Measurements from ENCODE around the gene TREM2.
"Not testable (repeated sequence)": the region's sequence is repeated elsewhere in the genome, so short reads cannot be mapped to it uniquely, and the experiment has no call there.

The TREM2 gene

DNA sequence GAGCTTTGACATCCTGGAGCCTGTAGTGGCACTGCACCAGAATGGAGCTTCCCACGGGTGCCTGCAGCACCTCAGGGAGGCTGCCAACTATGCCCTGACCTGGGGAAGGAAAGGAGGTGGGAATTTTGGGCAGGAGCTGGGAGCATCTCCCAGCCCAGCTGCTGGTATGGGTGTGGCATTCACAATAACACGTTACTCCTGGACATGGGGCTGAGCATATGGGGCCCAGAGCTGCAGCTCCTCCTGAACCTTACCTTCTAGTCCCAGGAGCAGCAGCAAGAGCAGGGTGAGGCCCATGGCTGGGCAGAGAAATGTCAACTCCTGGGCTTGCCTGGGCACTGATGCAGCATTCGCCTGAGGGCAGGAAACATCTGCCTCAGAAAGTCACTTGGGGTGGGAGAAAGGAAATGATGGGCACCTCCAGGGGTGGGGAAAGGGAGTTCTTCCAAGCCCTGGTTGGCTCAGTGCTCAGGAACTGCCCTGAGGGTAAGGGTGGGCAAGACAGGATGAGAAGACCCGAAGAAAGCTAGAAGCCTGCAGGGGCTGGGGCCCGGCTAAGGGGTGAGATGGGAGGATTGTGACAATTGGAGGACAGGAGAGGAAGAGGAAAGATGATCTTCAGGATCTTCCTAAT, 8.8 kb downstream of the TREM2 start, which contains the start of gene TREML1:
TREML1 (minus strand) TSS at position 356 of the 634 bp plus-strand sequence; CDS start at position 297, 59 bp downstream.
- DNase-seq: no peak

GRCh38 chr6:41153451-41153850, 9.5 kb downstream of the TREM2 start:
- DNase-seq: no peak

- DNase-seq: no peak
These were observed 12.2 kb downstream of the TREM2 start for GRCh38 chr6:41150671-41151070.

- no peak for DNase-seq
These were observed 15.0 kb downstream of the TREM2 start for GRCh38 chr6:41147917-41148316.

GRCh38 chr6:41136911-41137310, 26.0 kb downstream of the TREM2 start:
- DNase-seq: no peak

DNA sequence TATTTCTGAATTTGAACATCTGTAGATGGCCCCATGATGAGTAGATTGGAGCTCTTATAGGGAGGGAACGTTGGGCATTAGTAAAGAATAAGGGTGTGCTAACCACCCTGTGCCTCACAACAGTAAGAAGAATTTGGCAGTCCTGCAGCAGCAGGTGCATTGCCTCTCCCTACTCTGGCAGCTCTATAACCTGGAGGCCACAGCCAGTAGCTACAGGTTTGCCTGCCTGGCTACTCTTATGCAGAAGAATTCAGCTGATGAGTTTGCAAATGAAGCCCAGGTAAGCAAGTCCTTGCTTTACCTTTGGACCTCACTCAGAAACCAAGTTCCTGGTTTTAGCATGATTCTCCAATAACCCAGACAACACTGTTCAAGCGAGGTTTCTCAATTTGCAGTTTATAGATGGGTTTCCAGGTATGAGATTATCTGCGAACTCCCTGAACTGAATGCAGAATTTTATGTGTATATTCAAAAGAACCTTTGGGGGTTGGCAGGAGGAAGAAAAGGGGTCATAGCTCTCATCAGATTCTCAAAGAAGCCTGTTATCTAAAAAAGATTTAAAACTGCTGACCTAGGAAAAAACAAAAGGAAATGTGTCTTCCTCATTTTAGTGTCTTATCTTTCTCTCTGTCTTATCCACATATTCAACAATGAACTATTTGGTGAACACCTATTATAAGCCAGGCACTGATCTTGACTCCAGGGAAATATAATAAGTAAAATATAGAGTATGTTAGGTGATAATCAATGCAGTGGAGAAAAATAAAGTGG, 27.7 kb downstream of the TREM2 start:
- no peak for DNase-seq

DNA sequence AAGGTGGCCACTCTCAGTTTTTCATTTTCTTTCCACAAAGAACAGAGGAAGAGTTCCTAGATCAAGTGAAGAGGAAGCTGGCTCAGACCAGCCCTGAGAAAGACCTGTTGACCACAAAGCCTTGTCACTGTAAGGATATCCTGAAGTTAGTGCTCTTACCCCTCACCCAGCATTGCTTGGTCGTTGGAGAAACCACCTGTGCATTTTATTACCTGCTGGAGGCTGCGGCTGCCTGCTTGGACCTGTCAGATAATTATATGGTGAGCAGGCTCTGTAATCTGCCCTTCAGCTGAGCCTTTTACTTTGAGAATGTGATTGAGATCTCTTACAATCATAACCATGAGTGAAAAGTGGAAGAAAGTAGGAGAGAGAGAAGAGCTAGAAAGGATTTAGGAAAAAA, 30.7 kb downstream of the TREM2 start:
- DNase-seq: no peak

DNA sequence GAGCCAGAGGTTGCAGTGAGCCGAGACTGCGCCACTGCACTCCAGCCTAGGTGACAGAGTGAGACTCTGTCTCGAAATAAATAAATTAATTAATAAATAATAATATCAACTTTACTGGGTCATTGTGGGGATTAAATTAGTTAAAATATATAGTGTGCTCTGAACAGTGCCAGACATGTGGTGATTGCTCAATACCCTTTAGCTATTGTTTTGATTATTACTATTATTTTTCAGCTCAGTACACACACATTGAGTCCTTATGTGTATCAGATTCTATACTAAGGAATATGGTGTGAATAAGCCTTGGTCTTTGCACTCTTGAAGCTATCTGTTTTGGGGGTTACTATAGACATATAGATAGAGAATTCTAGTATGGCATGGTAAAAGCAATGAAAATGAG, 37.6 kb downstream of the TREM2 start:
- no peak for DNase-seq

DNA sequence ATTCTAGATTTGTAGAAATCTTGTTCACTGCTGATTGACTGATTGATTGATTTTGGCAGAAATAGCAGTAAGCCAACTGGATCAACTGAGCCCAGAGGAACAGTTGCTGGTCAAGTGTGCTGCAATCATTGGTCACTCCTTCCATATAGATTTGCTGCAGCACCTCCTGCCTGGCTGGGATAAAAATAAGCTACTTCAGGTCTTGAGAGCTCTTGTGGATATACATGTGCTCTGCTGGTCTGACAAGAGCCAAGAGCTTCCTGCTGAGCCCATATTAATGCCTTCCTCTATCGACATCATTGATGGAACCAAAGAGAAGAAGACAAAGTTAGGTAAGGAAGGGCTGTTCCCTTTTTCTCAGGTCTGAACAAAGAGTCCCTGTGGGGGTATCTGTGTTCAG, 40.0 kb downstream of the TREM2 start:
- no peak for DNase-seq

DNA sequence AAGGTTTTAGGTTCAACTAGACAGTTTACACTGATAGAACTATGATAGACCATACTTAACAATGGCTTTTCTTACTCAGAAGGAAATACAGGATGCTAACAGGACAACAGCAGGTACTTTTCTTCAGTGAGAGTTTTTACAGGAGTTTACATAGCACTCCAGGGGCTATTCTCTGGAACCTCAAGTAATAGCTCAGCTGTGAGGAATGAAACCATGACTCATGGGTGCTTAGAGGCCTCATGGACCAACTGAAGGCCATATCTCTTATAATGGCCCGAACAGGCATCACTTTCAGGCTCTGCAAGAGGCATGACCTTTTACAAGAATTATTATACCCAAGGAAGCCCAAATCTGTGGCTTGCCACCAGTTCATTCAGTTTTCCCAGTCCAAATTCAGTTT, 40.5 kb downstream of the TREM2 start:
- DNase-seq: peak; percentile 15

GRCh38 chr6:41120058-41120457, 42.9 kb downstream of the TREM2 start:
- DNase-seq: no peak

GRCh38 chr6:41119508-41119907, 43.4 kb downstream of the TREM2 start:
- DNase-seq: no peak

DNA sequence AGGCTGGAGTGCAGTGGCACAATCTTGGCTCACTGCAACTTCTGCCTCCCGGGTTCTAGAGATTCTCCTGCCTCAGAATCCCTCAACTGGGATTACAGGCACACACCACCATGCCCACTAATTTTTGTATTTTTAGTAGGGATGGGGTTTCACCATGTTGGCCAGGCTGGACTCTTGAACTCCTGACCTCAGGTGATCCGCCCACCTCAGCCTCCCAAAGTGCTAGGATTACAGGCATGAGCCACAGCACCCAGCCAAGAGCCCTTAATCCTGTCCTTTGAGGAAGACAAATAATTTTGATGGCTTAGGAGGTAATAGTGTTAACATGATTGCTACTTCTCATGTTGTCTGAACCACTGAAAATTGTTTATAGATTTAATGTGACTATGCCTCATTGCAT, 47.9 kb downstream of the TREM2 start:
- not testable (repeated sequence) for DNase-seq

DNA sequence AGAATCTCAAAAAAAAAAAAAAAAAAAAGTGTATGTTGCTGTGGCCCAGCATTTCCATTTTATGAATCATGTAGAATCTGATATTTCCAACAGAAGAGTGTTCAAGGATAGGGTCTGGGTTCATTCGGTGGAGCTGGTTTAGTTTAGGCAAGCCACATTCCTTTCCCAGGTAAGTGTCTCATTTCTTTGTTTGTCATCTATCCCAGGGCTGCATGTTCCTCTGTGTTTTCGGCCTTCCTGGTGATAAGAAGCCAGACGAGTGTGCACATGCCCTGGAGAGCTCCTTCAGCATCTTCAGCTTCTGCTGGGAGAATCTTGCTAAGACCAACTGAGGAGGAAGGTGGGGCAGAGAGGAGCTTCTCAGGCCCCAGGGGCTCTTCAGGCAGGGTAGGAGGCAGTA, 51.9 kb downstream of the TREM2 start:
- no peak for DNase-seq

Data from fibroblast of upper back skin (primary cell).